RWPE1 (cell line): ENCODE results near the gene BOD1L1.

ENCODE experiments used
- CTCF ChIA-PET: fragments of 350-600 bp; sonication (Branson Sonifier 250); formaldehyde crosslinking; extraction: SDS; loops from one replicate; lab custom pipeline; 2021; lab: Yijun Ruan, JAX
- POLR2A ChIA-PET: fragments of 400-600 bp; formaldehyde crosslinking; extraction: SDS; loops from one replicate; lab custom pipeline; 2020; ENCODE audit warnings: antibody characterized with exemption; ENCODE audit not compliant: low non-redundant PET; lab: Yijun Ruan, JAX
- DNase-seq: peaks from one replicate; pipeline ENCODE4 v3.0.0; 2012; ENCODE audit warnings: low spot score
- H3K27ac ChIP-seq: fragments of 450-650 bp; 2 replicates; pipeline ENCODE4 v1.5.1; 2017
- CTCF ChIP-seq: fragments of 450-650 bp; conservative IDR thresholded peaks from 2 replicates; pipeline ENCODE4 v1.5.1; 2017; ENCODE audit warnings: low read depth, mild to moderate bottlenecking

BOD1L1 gene

DNA sequence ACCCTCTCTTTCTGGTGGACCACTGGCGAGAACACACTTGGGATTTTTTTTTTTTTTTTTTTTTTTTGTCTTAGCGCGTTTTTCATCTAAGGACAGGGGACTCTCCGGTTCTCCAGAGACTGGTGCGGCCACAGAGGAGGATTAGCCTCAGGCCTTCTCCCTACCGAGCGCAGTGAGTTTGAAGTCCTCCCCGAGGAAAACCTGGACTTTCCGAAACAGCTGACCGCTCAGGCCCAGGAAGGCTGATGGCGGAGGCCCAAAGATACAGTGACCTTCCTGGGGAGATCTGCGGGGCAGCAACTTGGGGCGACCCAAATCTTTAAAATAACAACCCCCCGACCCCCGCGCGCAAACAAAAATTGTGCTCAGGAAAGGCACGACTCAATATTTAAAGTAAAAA, 92.4 kb downstream of the BOD1L1 start:
- ChIA-PET POLR2A (no interaction called here), CTCF (no interaction called here)
- no peak for DNase-seq
- TF ChIP-seq CTCF = no peak
- no peak overlapping the region for H3K27ac ChIP-seq

- ChIA-PET CTCF (no interaction called here), POLR2A (no interaction called here)
- H3K27ac ChIP-seq = no peak overlapping the region
- no peak for TF ChIP-seq CTCF
- no peak for DNase-seq
Measured at GRCh38 chr4:13534344-13535063, 93.0 kb downstream of the BOD1L1 start.

- no peak for TF ChIP-seq CTCF
- CTCF ChIA-PET = no interaction called here
- POLR2A ChIA-PET = no interaction called here
Measured at GRCh38 chr4:13533670-13534343, 93.7 kb downstream of the BOD1L1 start.

DNA sequence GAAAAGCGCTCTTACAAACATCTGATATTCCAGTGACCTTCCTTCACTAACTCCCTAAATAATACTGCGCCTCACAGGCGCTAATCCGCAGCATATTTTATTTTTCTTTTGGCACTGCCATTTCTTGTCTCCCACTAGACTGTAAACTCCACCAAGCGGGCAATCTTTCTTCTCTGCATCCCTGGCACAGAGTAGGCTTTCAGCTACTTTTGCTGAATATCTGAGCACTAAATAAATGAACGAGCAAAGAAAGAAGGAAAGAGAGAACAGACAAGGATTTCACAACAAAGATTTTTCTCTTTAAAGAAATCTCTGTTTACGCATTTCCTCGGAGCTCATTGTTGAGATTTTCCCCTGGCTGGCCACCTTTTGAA, 95.9 kb downstream of the BOD1L1 start:
- POLR2A ChIA-PET = no interaction called here
- TF ChIP-seq CTCF = no peak
- no peak overlapping the region for H3K27ac ChIP-seq
- CTCF ChIA-PET = no interaction called here
- no peak for DNase-seq

More at GRCh38 chr4:13533670-13534343, 93.7 kb downstream of the BOD1L1 start:
- no peak for DNase-seq
- no peak overlapping the region for H3K27ac ChIP-seq

DNA sequence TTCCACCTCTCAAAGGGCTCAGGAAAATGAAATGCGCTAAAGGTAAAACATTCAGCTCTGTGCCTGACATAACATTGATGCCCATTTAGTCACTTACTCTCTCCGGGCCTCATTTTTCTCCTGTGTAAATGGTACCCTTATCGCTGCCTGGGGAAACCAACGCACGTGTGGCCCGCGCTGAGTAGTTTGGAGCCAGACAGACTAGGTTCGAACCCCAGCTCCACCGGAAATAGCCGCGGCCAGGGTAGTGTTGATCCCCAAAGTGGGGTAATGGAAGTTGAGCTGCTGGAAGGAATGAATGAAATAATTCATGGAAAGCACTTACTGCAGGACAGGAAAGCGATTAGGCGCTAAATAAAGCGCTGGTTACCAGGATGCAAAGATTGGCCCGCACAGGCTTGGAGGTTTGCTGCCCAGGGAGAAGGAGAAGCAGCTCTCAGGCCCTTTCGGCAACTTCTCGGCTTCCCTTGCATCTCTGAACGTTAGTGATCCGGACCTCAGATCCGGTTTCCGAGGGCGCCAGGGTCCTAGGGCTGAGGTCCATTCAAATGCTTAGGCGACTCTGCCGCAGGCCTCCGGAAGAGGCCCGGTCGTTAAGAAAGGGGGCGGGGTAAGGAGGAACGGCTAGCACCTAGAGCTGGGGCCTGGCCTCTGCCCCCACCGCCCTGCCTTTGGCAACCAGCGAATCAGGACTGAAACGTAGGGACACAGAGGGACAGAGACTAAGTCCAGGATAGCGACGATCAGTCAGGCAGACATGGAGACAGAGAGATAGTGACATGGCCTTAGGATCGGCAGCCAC, 96.5 kb downstream of the BOD1L1 start:
- CTCF ChIA-PET = no interaction called here
- TF ChIP-seq CTCF = no peak
- POLR2A ChIA-PET = no interaction called here
- H3K27ac ChIP-seq = no peak overlapping the region
- no peak for DNase-seq

GRCh38 chr4:13529128-13529919, 98.2 kb downstream of the BOD1L1 start:
- no peak overlapping the region for H3K27ac ChIP-seq
- no peak for TF ChIP-seq CTCF
- POLR2A ChIA-PET = no interaction called here

More at GRCh38 chr4:13529128-13529919, 98.2 kb downstream of the BOD1L1 start:
- DNase-seq = no peak
- CTCF ChIA-PET = no interaction called here
